Thoracic aorta (tissue), 2 donors: ENCODE measurements around the gene POLR3GL. TPM values are rescaled to one million over a fixed set of nuclear protein-coding genes. Genes with fewer than 3 reads are reported as not detected.

Experiments used
- ATAC-seq: fragments of 150-250 bp; one replicate; pipeline ENCODE4 v1.8.0; 2017; ENCODE audit warnings: low read depth; ENCODE audit not compliant: insufficient number of reproducible peaks, low FRiP score
- DNase-seq: peaks from one replicate; pipeline ENCODE4 v3.0.0-alpha.2; 2020; ENCODE audit warnings: low spot score
- H3K27ac ChIP-seq, 2 donors: fragments of 200-600 bp; sonication (generic); 1 replicate in 1 of 2; 2 replicates in 1 of 2; pipeline ENCODE4 v1.5.1; 2016; ENCODE audit warnings: mild to moderate bottlenecking in 2 of 2, moderate library complexity in 2 of 2
- H3K27me3 ChIP-seq: fragments of 200-600 bp; sonication (generic); replicated peaks from 2 replicates; pipeline ENCODE4 v1.6.0; 2016; ENCODE audit warnings: mild to moderate bottlenecking; ENCODE audit not compliant: insufficient read depth
- H3K36me3 ChIP-seq: fragments of 200-600 bp; sonication (generic); one replicate; pipeline ENCODE4 v1.5.1; 2016
- H3K4me1 ChIP-seq, 2 donors: fragments of 200-600 bp; sonication (generic); 1 replicate in 1 of 2; 2 replicates in 1 of 2; pipeline versions ENCODE4 v1.5.1 to v1.6.0; 2016; ENCODE audit warnings: low read depth in 2 of 2, mild to moderate bottlenecking in 1 of 2; ENCODE audit not compliant: control insufficient read depth in 1 of 2
- H3K4me3 ChIP-seq: fragments of 200-600 bp; sonication (generic); 2 replicates; pipeline ENCODE4 v1.5.1; 2016; ENCODE audit warnings: mild to moderate bottlenecking
- H3K9me3 ChIP-seq: fragments of 200-600 bp; sonication (generic); 2 replicates; pipeline ENCODE4 v1.5.1; 2016
- total RNA-seq, 2 donors: library from RNA; depleted of rRNA; stranded (reverse); fragments of >200 nt; gene quantifications; one replicate each; pipeline versions ENCODE4 v1.1.0 to v1.2.3, GENCODE V29; 2016
- TF ChIP-seq, protein P1 (sequence below): fragments of 200-600 bp; sonication (generic); IDR thresholded peaks from one replicate; pipeline ENCODE4 v1.5.1; 2019; ENCODE audit warnings: antibody characterized with exemption

The POLR3GL gene, protein sequence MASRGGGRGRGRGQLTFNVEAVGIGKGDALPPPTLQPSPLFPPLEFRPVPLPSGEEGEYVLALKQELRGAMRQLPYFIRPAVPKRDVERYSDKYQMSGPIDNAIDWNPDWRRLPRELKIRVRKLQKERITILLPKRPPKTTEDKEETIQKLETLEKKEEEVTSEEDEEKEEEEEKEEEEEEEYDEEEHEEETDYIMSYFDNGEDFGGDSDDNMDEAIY
- total RNA-seq: 10 to 100 TPM; 16.9 TPM

DNA sequence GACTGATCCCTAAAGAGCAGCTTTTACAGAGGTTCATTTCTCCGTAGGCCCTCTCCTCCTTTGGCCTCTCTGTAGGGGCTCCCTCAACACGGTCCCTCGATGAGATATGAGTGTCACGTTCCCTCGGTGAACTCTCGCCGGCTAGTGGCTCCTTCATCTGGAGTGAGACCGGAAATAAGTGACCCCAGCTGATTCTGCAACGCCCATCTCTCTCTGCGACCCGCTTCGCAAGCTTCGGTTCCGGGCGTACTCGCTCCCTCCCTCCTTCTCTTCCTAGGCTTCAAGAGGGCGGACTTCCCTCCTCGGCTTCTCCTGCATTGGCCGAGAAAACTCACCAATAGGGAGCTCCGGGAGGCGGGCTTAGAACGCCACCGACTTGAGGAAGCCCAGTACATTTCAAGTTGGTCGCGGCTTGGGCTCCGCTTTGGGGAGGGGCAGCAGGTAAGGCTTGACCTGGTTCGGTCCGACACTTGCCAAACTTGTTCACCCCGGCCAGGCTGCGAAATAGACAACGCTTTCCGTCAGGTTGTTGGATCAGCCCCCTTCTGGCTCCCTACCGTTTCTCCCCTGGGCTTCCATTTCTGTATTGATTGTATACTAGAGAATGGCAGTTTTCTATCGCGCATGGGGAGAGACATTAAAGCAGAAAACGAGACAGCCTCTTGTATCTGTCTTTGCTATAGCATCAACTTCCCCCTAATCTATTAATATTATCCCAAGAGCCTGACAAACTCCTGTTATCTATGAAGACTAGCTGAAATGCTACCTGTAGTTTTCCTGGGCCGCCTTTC is at the start of gene POLR3GL, which contains the start of gene ANKRD34A:
Gene POLR3GL, plus strand, starts transcription at position 363 of the 791 bp plus-strand sequence. CDS start 10,176 bp downstream, outside the sequence.
Gene ANKRD34A, minus strand, starts transcription at position 248 of the 791 bp plus-strand sequence. CDS start 2,816 bp downstream, outside the sequence.
- TF ChIP-seq, protein P1, sequence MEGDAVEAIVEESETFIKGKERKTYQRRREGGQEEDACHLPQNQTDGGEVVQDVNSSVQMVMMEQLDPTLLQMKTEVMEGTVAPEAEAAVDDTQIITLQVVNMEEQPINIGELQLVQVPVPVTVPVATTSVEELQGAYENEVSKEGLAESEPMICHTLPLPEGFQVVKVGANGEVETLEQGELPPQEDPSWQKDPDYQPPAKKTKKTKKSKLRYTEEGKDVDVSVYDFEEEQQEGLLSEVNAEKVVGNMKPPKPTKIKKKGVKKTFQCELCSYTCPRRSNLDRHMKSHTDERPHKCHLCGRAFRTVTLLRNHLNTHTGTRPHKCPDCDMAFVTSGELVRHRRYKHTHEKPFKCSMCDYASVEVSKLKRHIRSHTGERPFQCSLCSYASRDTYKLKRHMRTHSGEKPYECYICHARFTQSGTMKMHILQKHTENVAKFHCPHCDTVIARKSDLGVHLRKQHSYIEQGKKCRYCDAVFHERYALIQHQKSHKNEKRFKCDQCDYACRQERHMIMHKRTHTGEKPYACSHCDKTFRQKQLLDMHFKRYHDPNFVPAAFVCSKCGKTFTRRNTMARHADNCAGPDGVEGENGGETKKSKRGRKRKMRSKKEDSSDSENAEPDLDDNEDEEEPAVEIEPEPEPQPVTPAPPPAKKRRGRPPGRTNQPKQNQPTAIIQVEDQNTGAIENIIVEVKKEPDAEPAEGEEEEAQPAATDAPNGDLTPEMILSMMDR: no peak
- ATAC-seq (peak; percentile 75), DNase-seq (peak; percentile 91)
- Histone ChIP-seq H3K9me3 (no peaks in the 10 kb centered on the region), H3K36me3 (no peaks in the 10 kb centered on the region), H3K4me1 (peaks cover 19 to 35% of the 10 kb centered on the region in 2 donors), H3K27ac (peak within 1 kb of the TSS; percentile 88 to 93), H3K27me3 (no peaks in the 10 kb centered on the region), H3K4me3 (peak within 1 kb of the TSS; percentile 92)

DNA sequence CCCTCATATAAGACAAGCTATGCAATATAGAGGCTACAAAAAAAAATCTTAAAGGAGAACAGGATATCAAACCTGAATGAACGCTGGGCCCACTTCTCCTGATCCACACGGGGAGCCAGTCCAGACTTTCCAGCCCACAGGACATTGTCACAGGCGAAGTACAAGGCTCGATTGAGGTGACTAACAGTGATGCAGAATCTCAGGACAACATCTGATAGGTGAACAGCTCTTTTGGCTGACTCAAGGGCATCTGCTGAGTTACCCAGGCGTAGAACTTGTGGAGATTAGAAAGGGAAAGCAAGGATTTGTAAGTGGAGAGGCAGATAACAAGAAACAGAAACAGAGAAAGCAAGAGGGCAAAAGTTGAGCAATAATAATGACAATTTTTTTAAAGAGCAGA is 47.7 kb upstream of the POLR3GL start:
- ATAC-seq (no peak), DNase-seq (no peak)
- H3K27ac ChIP-seq: no peak overlapping the region
- peaks cover 18 to 29% of the 10 kb centered on the region in 2 donors for H3K4me1 ChIP-seq
- no peaks in the 10 kb centered on the region for H3K27me3 ChIP-seq
- TF ChIP-seq, protein P1: no peak
- H3K4me3 ChIP-seq: no peak overlapping the region
- peaks cover 15% of the 10 kb centered on the region for H3K36me3 ChIP-seq
- H3K9me3 ChIP-seq: no peaks in the 10 kb centered on the region

DNA sequence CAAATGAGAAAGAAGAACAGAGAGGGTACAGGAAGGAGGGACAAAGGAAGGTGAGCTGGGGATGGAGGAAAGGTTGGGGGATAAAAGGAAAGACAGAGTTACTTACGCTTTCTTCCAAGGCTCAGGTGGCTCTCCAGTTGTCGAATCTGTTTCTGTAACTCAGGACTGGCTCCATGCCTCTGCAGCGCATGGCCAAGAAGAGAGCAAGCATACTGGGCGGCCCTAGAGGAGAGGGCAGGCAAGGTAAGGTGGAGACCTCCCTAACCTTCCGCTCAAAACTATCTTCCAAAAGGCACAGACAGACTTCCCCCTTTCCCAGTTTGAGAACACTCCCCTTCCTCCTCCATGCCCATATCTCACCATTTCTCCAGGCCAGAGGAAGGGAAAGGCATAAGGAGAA is 46.9 kb upstream of the POLR3GL start:
- peaks cover 11% of the 10 kb centered on the region for H3K36me3 ChIP-seq
- peaks cover 18 to 29% of the 10 kb centered on the region in 2 donors for H3K4me1 ChIP-seq
- H3K27ac ChIP-seq: peak overlapping the region; percentile 82 to 83
- peak overlapping the region; percentile 86 for H3K4me3 ChIP-seq
- ATAC-seq: no peak
- no peak for DNase-seq
- H3K27me3 ChIP-seq: no peaks in the 10 kb centered on the region
- TF ChIP-seq, protein P1: no peak
- no peaks in the 10 kb centered on the region for H3K9me3 ChIP-seq

DNA sequence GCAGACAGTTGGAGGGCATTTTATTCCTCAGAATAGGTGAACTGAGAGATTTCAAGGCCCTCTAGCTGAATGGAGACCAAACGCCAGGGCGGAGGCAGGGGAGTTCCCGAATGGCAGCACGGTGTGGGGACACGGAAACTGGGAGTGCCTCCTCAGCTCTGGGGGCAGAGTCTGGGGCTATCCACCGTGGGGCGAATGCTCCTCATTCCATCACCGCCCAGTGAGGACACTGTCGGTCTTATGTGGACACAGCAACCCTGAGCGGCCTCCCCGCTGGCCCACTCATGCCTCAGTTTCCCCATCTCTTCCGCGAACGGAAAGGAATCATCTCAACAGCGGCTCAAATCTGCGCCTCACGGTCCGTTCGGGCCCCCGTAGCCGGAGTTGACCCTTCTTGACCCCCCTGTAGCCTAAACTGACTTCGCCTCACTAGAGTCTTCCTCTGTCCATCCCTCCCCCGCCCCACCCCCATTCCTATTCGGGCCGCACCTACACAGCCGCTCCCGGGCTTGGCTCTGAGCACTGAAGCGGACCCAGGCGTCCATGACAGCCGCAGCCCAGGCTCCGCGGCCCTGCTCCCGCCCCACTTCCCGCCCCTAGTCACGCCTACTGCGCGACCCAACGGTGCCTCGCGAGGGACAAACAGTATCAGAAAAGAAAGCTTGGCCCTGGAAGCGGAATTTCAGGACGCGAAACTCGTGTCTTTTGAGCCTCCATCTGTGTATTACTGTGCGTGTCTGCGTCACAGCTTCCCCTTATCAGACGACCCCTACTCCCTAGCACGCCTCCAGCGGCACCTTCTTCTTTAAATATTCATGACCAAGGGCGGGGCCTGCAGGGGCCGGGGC is 46.1 kb upstream of the POLR3GL start, which contains the start of gene PEX11B:
Gene PEX11B, minus strand, starts transcription at position 574 of the 848 bp plus-strand sequence. Its CDS starts 29 bp downstream, at position 545.
- Histone ChIP-seq H3K9me3 (no peaks in the 10 kb centered on the region), H3K4me1 (peaks cover 18 to 29% of the 10 kb centered on the region in 2 donors), H3K27me3 (no peaks in the 10 kb centered on the region), H3K27ac (peak within 1 kb of the TSS; percentile 82 to 83), H3K36me3 (peaks cover 11% of the 10 kb centered on the region), H3K4me3 (peak within 1 kb of the TSS; percentile 86)
- DNase-seq (peak; percentile 65), ATAC-seq (peak; percentile 81)
- TF ChIP-seq, protein P1: no peak
